Endothelial cell of umbilical vein (primary cell): Measurements from ENCODE around the gene LCE2A. TPM values are rescaled to one million over a fixed set of nuclear protein-coding genes. Genes with fewer than 3 reads are reported as not detected.

Experiments
- BruUV-seq: library from RNA; stranded (reverse); fragments of 400-500 nt; replicated peaks from 2 replicates; lab custom pipeline; 2021; lab: Mats Ljungman, UMichigan
- CTCF ChIA-PET: fragments of 300-600, 350-600 bp; sonication (Branson Sonifier 250); formaldehyde crosslinking; loops from one replicate; lab custom pipeline; 2021; ENCODE audit warnings: antibody characterized with exemption, inconsistent platforms; lab: Charles Lee
- POLR2A ChIA-PET: fragments of 300-600, 350-600 bp; sonication (Branson Sonifier 250); formaldehyde crosslinking; loops from one replicate; lab custom pipeline; 2021; ENCODE audit warnings: antibody characterized with exemption, inconsistent platforms; lab: Charles Lee
- DNase-seq: peaks from one replicate; pipeline ENCODE4 v3.0.0-alpha.2; 2011; ENCODE audit warnings: low read depth, low spot score
- FAIRE-seq: peaks from 2 replicates; lab custom pipeline; 2011; peaks lifted over from hg19 to GRCh38; lab: Jason Lieb, UNC
- H2AFZ ChIP-seq: 2 replicates; pipeline ENCODE4 v1.6.0; 2012; ENCODE audit warnings: low read depth, low read length, control low read depth, inconsistent platforms
- H3K27ac ChIP-seq: 2 replicates; pipeline ENCODE4 v1.5.1; 2011; ENCODE audit warnings: low read depth, mild to moderate bottlenecking, control low read depth, low read length, moderate library complexity; ENCODE audit not compliant: insufficient read depth
- H3K27me3 ChIP-seq, 2 experiments: 2 replicates each; pipeline versions ENCODE4 v1.6.0 to v1.6.1; 2011; ENCODE audit warnings: low read length in 2 of 2, mixed read lengths in 1 of 2; ENCODE audit not compliant: control insufficient read depth in 2 of 2, insufficient read depth in 2 of 2
- H3K36me3 ChIP-seq, 2 experiments: 2 replicates in 1 of 2; 3 replicates in 1 of 2; pipeline ENCODE4 v1.5.1; 2011; ENCODE audit warnings: low read length in 2 of 2, mild to moderate bottlenecking in 1 of 2, moderate library complexity in 1 of 2; ENCODE audit not compliant: control insufficient read depth in 2 of 2, insufficient read depth in 2 of 2; ENCODE audit errors: extremely low read depth in 1 of 2
- H3K4me1 ChIP-seq: 3 replicates; pipeline ENCODE4 v1.5.1; 2011; ENCODE audit warnings: mild to moderate bottlenecking, low read length; ENCODE audit not compliant: control insufficient read depth, insufficient read depth; ENCODE audit errors: extremely low read depth
- H3K4me2 ChIP-seq: 2 replicates; pipeline ENCODE4 v1.6.1; 2011; ENCODE audit warnings: low read length, control low read depth, mixed read lengths; ENCODE audit not compliant: insufficient read depth
- H3K4me3 ChIP-seq, 3 experiments: fragments of 200-600 bp in 1 of 3; sonication (generic), shearing (Covaris generic) in 1 of 3; replicated peaks in 1 of 3; 2 replicates each; pipeline ENCODE4 v1.5.1; 2011 to 2016; ENCODE audit warnings: control low read depth in 3 of 3, low read length in 3 of 3, mild to moderate bottlenecking in 2 of 3, inconsistent platforms in 1 of 3, low read depth in 1 of 3, moderate library complexity in 1 of 3; ENCODE audit not compliant: insufficient read depth in 1 of 3
- H3K79me2 ChIP-seq: 2 replicates; pipeline ENCODE4 v1.6.0; 2012; ENCODE audit warnings: low read length, inconsistent platforms; ENCODE audit not compliant: control insufficient read depth, insufficient read depth
- H3K9ac ChIP-seq: replicated peaks from 2 replicates; pipeline ENCODE3; 2011; ENCODE audit warnings: low read length, control low read depth; ENCODE audit not compliant: insufficient read depth; ENCODE audit errors: extremely low read depth
- H3K9me1 ChIP-seq: replicated peaks from 3 replicates; pipeline ENCODE4 v1.6.0; 2011; ENCODE audit warnings: mild to moderate bottlenecking, low read length; ENCODE audit not compliant: control insufficient read depth, insufficient read depth; ENCODE audit errors: extremely low read depth
- H3K9me3 ChIP-seq: replicated peaks from 2 replicates; pipeline ENCODE4 v1.5.1; 2012; ENCODE audit warnings: low read length, inconsistent platforms; ENCODE audit not compliant: control insufficient read depth, insufficient read depth
- H4K20me1 ChIP-seq: replicated peaks from 2 replicates; pipeline ENCODE3; 2011; ENCODE audit warnings: mild to moderate bottlenecking, low read length; ENCODE audit not compliant: control insufficient read depth, insufficient read depth; ENCODE audit errors: extremely low read depth
- CTCF ChIP-seq, 2 donors: IDR thresholded peaks; 1 replicate in 1 of 2; 2 replicates in 1 of 2; pipeline ENCODE4 v1.5.1; 2011; ENCODE audit warnings: low read length in 2 of 2, mild to moderate bottlenecking in 2 of 2, moderate library complexity in 2 of 2, control low read depth in 1 of 2, inconsistent platforms in 1 of 2, low read depth in 1 of 2; ENCODE audit not compliant: insufficient read depth in 1 of 2; ENCODE audit errors: extremely low read depth in 1 of 2
- EZH2 ChIP-seq: IDR thresholded peaks from 2 replicates; pipeline ENCODE4 v1.6.1; 2012; ENCODE audit warnings: borderline replicate concordance, low read depth, mild to moderate bottlenecking, moderate library complexity, low read length, inconsistent platforms; ENCODE audit not compliant: severe bottlenecking
- FOS ChIP-seq: IDR thresholded peaks from 2 replicates; pipeline ENCODE4 v1.6.1; 2011; ENCODE audit warnings: mild to moderate bottlenecking, low read length, moderate library complexity, borderline replicate concordance; ENCODE audit not compliant: insufficient read depth
- GATA2 ChIP-seq: IDR thresholded peaks from 2 replicates; pipeline ENCODE4 v1.7.0; 2011; ENCODE audit warnings: low read depth, mild to moderate bottlenecking, moderate library complexity, mixed read lengths, low read length; ENCODE audit not compliant: insufficient read length, insufficient read depth
- JUN ChIP-seq: IDR thresholded peaks from 2 replicates; pipeline ENCODE4 v1.6.1; 2011; ENCODE audit warnings: borderline replicate concordance, low read depth; ENCODE audit not compliant: insufficient read length, insufficient read depth
- MAX ChIP-seq: IDR thresholded peaks from 2 replicates; pipeline ENCODE4 v1.6.1; 2011; ENCODE audit not compliant: insufficient read depth, insufficient read length
- MYC ChIP-seq: IDR thresholded peaks from one replicate; pipeline ENCODE4 v1.6.1; 2011; ENCODE audit warnings: mild to moderate bottlenecking, low read depth, low read length
- POLR2A ChIP-seq: IDR thresholded peaks from 2 replicates; pipeline ENCODE4 v1.6.1; 2012; ENCODE audit warnings: low read depth, mild to moderate bottlenecking, control low read depth, low read length
- POLR2AphosphoS5 ChIP-seq: IDR thresholded peaks from 2 replicates; pipeline ENCODE4 v1.6.1; 2012; ENCODE audit warnings: low read depth, mild to moderate bottlenecking, control low read depth, low read length, moderate library complexity; ENCODE audit not compliant: insufficient read depth
- dilution Hi-C: fragments of 300-500 bp; cut with MboI; formaldehyde crosslinking; loops from one replicate; pipeline ENCODE4 v1.15.0; 2019; ENCODE audit warnings: low sequenced_read_pairs; ENCODE audit not compliant: extremely low pct_ligation_motif_present
- intact Hi-C: fragments of 100-400 bp; cut with micrococcal nuclease; formaldehyde crosslinking; loops from one replicate; pipeline ENCODE4 v1.10.0; 2022
- polyA plus RNA-seq, 4 experiments: library from polyadenylated mRNA; depleted of rRNA in 3 of 4; stranded (reverse) in 3 of 4; unstranded in 1 of 4; fragments of >200 nt; gene quantifications; 2 replicates each; pipeline versions ENCODE4 v1.2.1 to v1.2.3, GENCODE V29; 2011 to 2012; ENCODE audit warnings: missing spikeins in 1 of 4
- total RNA-seq: library from RNA; stranded (reverse); gene quantifications from 2 replicates; pipeline ENCODE4 v1.2.3, GENCODE V29; 2021

Gene LCE2A
- total and polyA plus RNA-seq, 2 donors (not counting 3 experiments of a cell fraction or from before 2014, with no cell fraction given): not detected

GRCh38 chr1:152667648-152668047 is 30.5 kb upstream of the LCE2A start:
- Histone ChIP-seq H3K9ac (no peak overlapping the region), H3K9me1 (no peaks in the 10 kb centered on the region), H3K9me3 (no peaks in the 10 kb centered on the region), H4K20me1 (no peaks in the 10 kb centered on the region), H3K27ac (no peak overlapping the region), H3K4me3 (no peak overlapping the region), H3K27me3 (no peaks in the 10 kb centered on the region), H2AFZ (no peak overlapping the region), H3K4me1 (no peaks in the 10 kb centered on the region), H3K79me2 (no peaks in the 10 kb centered on the region), H3K4me2 (no peak overlapping the region), H3K36me3 (no peaks in the 10 kb centered on the region)
- FAIRE-seq (no peak), DNase-seq (no peak)
- no TSS peak for BruUV-seq
- no peak for TF ChIP-seq MAX
- TF ChIP-seq JUN: no peak
- no peak for TF ChIP-seq EZH2
- TF ChIP-seq FOS: no peak
- no peak for TF ChIP-seq CTCF (IDR thresholded peaks at IDR 0.05; ENCODE audit: extremely low read depth in 1 of 2, insufficient read depth in 1 of 2, low read depth in 1 of 2, low read length in 2 of 2)
- no peak for TF ChIP-seq MYC
- TF ChIP-seq GATA2: no peak
- no peak for TF ChIP-seq POLR2A
- TF ChIP-seq POLR2AphosphoS5: no peak
- POLR2A ChIA-PET: no interaction called here
- CTCF ChIA-PET: no interaction called here
- intact Hi-C loops: no loop called here
- dilution Hi-C loops: no loop called here
